BLaER1 treated with 17β-estradiol and CSF1 and Interleukin-3, amounts not matched to agents 10 nM and 100 nM (cell line): ENCODE measurements around the gene SOBP.

Experiments
- H3K27ac ChIP-seq, 11 experiments: shearing (Covaris generic); formaldehyde crosslinking; 2 replicates each; pipeline ENCODE4 v1.8.1; 2022
- H3K27me3 ChIP-seq, 11 experiments: shearing (Covaris generic); formaldehyde crosslinking; 2 replicates each; pipeline ENCODE4 v1.8.1; 2022
- H3K36me3 ChIP-seq, 11 experiments: shearing (Covaris generic); formaldehyde crosslinking; 2 replicates each; pipeline ENCODE4 v1.8.1; 2022
- H3K4me1 ChIP-seq, 10 experiments: shearing (Covaris generic); formaldehyde crosslinking; 2 replicates each; pipeline ENCODE4 v1.8.1; 2022
- H3K4me2 ChIP-seq, 11 experiments: shearing (Covaris generic); formaldehyde crosslinking; 2 replicates each; pipeline ENCODE4 v1.8.1; 2022
- H3K4me3 ChIP-seq, 10 experiments: shearing (Covaris generic); formaldehyde crosslinking; 2 replicates each; pipeline ENCODE4 v1.8.1; 2022
- H3K9ac ChIP-seq, 11 experiments: shearing (Covaris generic); formaldehyde crosslinking; 2 replicates each; pipeline ENCODE4 v1.8.1; 2022
- H3K9me3 ChIP-seq, 11 experiments: shearing (Covaris generic); formaldehyde crosslinking; replicated peaks in 1 of 11; 2 replicates each; pipeline ENCODE4 v1.8.1; 2022
- H4K20me1 ChIP-seq, 11 experiments: shearing (Covaris generic); formaldehyde crosslinking; 2 replicates each; pipeline ENCODE4 v1.8.1; 2022
- Cebpa-rat ChIP-seq, 11 experiments: shearing (Covaris generic); IDR thresholded peaks; 2 replicates each; pipeline ENCODE4 v1.8.1; 2022

Gene SOBP

GRCh38 chr6:107613651-107614379, 123.9 kb downstream of the SOBP start:
- H4K20me1 ChIP-seq, result no peaks in the 10 kb centered on the region
- no peak overlapping the region for H3K4me3 ChIP-seq
- no peak overlapping the region for H3K27ac ChIP-seq
- H3K4me2 ChIP-seq, result no peak overlapping the region
- H3K27me3 ChIP-seq, result no peaks in the 10 kb centered on the region
- H3K4me1 ChIP-seq, result peaks cover 0 to 6% (median 0%) of the 10 kb centered on the region in 10 experiments; a peak in 1 of 20 replicates
- no peak for TF ChIP-seq Cebpa-rat (IDR thresholded peaks at IDR 0.05)
- no peak overlapping the region for H3K9ac ChIP-seq
- H3K9me3 ChIP-seq, result no peaks in the 10 kb centered on the region
- H3K36me3 ChIP-seq, result no peaks in the 10 kb centered on the region

- peaks cover 0 to 7% (median 0%) of the 10 kb centered on the region in 10 experiments; a peak in 1 of 20 replicates for H3K4me1 ChIP-seq
- no peaks in the 10 kb centered on the region for H3K27me3 ChIP-seq
- H3K4me3 ChIP-seq, result no peak overlapping the region
- TF ChIP-seq Cebpa-rat (IDR thresholded peaks at IDR 0.05), result no peak
- H4K20me1 ChIP-seq, result no peaks in the 10 kb centered on the region
- H3K4me2 ChIP-seq, result no peak overlapping the region
- H3K27ac ChIP-seq, result no peak overlapping the region
- H3K9ac ChIP-seq, result no peak overlapping the region
- no peaks in the 10 kb centered on the region for H3K9me3 ChIP-seq
- H3K36me3 ChIP-seq, result no peaks in the 10 kb centered on the region
Measured at GRCh38 chr6:107614828-107615227, 124.9 kb downstream of the SOBP start.

GRCh38 chr6:107616775-107617174, 126.9 kb downstream of the SOBP start:
- Histone ChIP-seq H3K27ac (no peak overlapping the region), H3K27me3 (no peaks in the 10 kb centered on the region), H3K4me2 (no peak overlapping the region), H3K36me3 (no peaks in the 10 kb centered on the region), H3K9me3 (no peaks in the 10 kb centered on the region), H3K4me1 (peaks cover 0 to 7% (median 0%) of the 10 kb centered on the region in 10 experiments; a peak in 1 of 20 replicates), H4K20me1 (no peaks in the 10 kb centered on the region), H3K9ac (no peak overlapping the region), H3K4me3 (no peak overlapping the region)
- no peak for TF ChIP-seq Cebpa-rat (IDR thresholded peaks at IDR 0.05)

GRCh38 chr6:107617341-107617932, 127.5 kb downstream of the SOBP start:
- Histone ChIP-seq H3K9ac (no peak overlapping the region), H3K4me2 (no peak overlapping the region), H3K27me3 (no peaks in the 10 kb centered on the region), H3K4me3 (no peak overlapping the region), H3K9me3 (no peaks in the 10 kb centered on the region), H3K27ac (no peak overlapping the region), H3K36me3 (no peaks in the 10 kb centered on the region), H3K4me1 (peaks cover 0 to 7% (median 0%) of the 10 kb centered on the region in 10 experiments; a peak in 1 of 20 replicates), H4K20me1 (no peaks in the 10 kb centered on the region)
- no peak for TF ChIP-seq Cebpa-rat (IDR thresholded peaks at IDR 0.05)

GRCh38 chr6:107618672-107619071, 128.8 kb downstream of the SOBP start:
- Histone ChIP-seq H3K4me1 (peaks cover 0 to 7% (median 0%) of the 10 kb centered on the region in 10 experiments; a peak in 1 of 20 replicates), H3K27ac (no peak overlapping the region)

GRCh38 chr6:107620732-107621131, 130.8 kb downstream of the SOBP start:
- Histone ChIP-seq H3K27ac (no peak overlapping the region), H3K36me3 (no peaks in the 10 kb centered on the region)

More at GRCh38 chr6:107618672-107619071, 128.8 kb downstream of the SOBP start:
- H3K4me3 ChIP-seq, result no peak overlapping the region
- no peaks in the 10 kb centered on the region for H3K36me3 ChIP-seq
- H3K9me3 ChIP-seq, result no peaks in the 10 kb centered on the region
- no peaks in the 10 kb centered on the region for H4K20me1 ChIP-seq
- H3K4me2 ChIP-seq, result no peak overlapping the region; a peak in 1 of 22 replicates
- H3K9ac ChIP-seq, result no peak overlapping the region
- no peak for TF ChIP-seq Cebpa-rat (IDR thresholded peaks at IDR 0.05)
- H3K27me3 ChIP-seq, result no peaks in the 10 kb centered on the region

GRCh38 chr6:107621229-107621937, 131.5 kb downstream of the SOBP start:
- Histone ChIP-seq H3K27ac (no peak overlapping the region), H3K9ac (no peak overlapping the region), H3K27me3 (no peaks in the 10 kb centered on the region), H3K36me3 (no peaks in the 10 kb centered on the region), H3K9me3 (no peaks in the 10 kb centered on the region), H3K4me2 (no peak overlapping the region), H3K4me1 (peaks cover 0 to 7% (median 0%) of the 10 kb centered on the region in 10 experiments; a peak in 1 of 20 replicates), H4K20me1 (no peaks in the 10 kb centered on the region), H3K4me3 (no peak overlapping the region)
- TF ChIP-seq Cebpa-rat (IDR thresholded peaks at IDR 0.05), result no peak

More at GRCh38 chr6:107620732-107621131, 130.8 kb downstream of the SOBP start:
- Histone ChIP-seq H3K4me3 (no peak overlapping the region), H3K9ac (no peak overlapping the region), H3K27me3 (no peaks in the 10 kb centered on the region), H4K20me1 (no peaks in the 10 kb centered on the region), H3K4me2 (no peak overlapping the region), H3K9me3 (no peaks in the 10 kb centered on the region), H3K4me1 (peaks cover 0 to 7% (median 0%) of the 10 kb centered on the region in 10 experiments; a peak in 1 of 20 replicates)
- TF ChIP-seq Cebpa-rat (IDR thresholded peaks at IDR 0.05), result no peak

GRCh38 chr6:107622269-107622668, 132.4 kb downstream of the SOBP start:
- H3K9ac ChIP-seq, result no peak overlapping the region
- H3K4me2 ChIP-seq, result no peak overlapping the region
- no peaks in the 10 kb centered on the region for H3K27me3 ChIP-seq
- H3K4me1 ChIP-seq, result peaks cover 0 to 7% (median 0%) of the 10 kb centered on the region in 10 experiments; a peak in 1 of 20 replicates
- no peaks in the 10 kb centered on the region for H3K36me3 ChIP-seq
- no peaks in the 10 kb centered on the region for H4K20me1 ChIP-seq
- no peak for TF ChIP-seq Cebpa-rat (IDR thresholded peaks at IDR 0.05)
- no peak overlapping the region for H3K27ac ChIP-seq
- H3K9me3 ChIP-seq, result no peaks in the 10 kb centered on the region
- H3K4me3 ChIP-seq, result no peak overlapping the region

GRCh38 chr6:107624050-107624449, 134.1 kb downstream of the SOBP start:
- no peaks in the 10 kb centered on the region for H3K9me3 ChIP-seq
- no peak overlapping the region for H3K27ac ChIP-seq
- no peaks in the 10 kb centered on the region for H3K27me3 ChIP-seq
- H3K4me3 ChIP-seq, result no peak overlapping the region
- H3K4me1 ChIP-seq, result no peaks in the 10 kb centered on the region
- H3K9ac ChIP-seq, result no peak overlapping the region
- no peaks in the 10 kb centered on the region for H4K20me1 ChIP-seq
- H3K4me2 ChIP-seq, result no peak overlapping the region
- H3K36me3 ChIP-seq, result no peaks in the 10 kb centered on the region
- TF ChIP-seq Cebpa-rat (IDR thresholded peaks at IDR 0.05), result no peak
